ENCODE measurements around the gene PSMB7. TPM values are rescaled to one million over a fixed set of nuclear protein-coding genes. Genes with fewer than 3 reads are reported as not detected.

Gene PSMB7
- total RNA-seq, 3 donors from 2014 or later (not counting 1 experiment from before 2014, with no cell fraction given) = 75.6 to 75.9 (median 75.8) TPM

- H3K27ac ChIP-seq (ENCODE audit: low read length) = no peak overlapping the region
- TF ChIP-seq CTCF (IDR thresholded peaks at IDR 0.05) = no peak
Observed at GRCh38 chr9:124448019-124448418, 32.8 kb upstream of the PSMB7 start.

DNA sequence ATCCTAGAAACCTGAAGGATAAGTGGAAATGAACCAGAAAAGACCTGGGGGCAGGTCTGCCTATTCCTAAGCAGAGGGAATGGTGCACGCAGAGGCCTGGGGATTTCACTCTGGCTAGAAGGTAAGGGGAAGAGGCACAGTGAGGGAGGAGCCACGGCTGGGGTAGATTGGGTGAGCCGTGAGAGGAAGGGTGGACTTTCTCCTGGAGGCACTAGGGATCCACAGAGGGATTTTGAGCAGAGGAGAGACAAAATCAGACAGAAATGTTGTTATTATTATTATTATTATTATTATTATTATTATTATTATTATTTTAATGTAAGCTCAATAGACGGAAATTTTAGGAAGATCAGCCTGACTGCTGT, 32.0 kb upstream of the PSMB7 start:
- 60% methylated on average over 4 of the region's 4 CpGs for WGBS (ENCODE audit: insufficient coverage)
- H3K4me1 ChIP-seq (ENCODE audit: control insufficient read depth, insufficient read depth, low read length) = peaks cover 6% of the 10 kb centered on the region
- Mint-ChIP-seq H3K27me3 (ENCODE audit: low read depth in 2 of 2) (peaks cover 23 to 25% of the 10 kb centered on the region in 2 donors), H3K27ac (no peak overlapping the region), H3K9me3 (no peaks in the 10 kb centered on the region), H3K4me1 (no peaks in the 10 kb centered on the region), H3K4me3 (no peak overlapping the region), H3K36me3 (no peaks in the 10 kb centered on the region)
- no peak for TF ChIP-seq CTCF (IDR thresholded peaks at IDR 0.05)
- DNase-seq = no peak
- H3K27ac ChIP-seq (ENCODE audit: low read length) = no peak overlapping the region
- H3K27me3 ChIP-seq (ENCODE audit: control insufficient read depth, insufficient read depth, low read length) = peaks cover 5% of the 10 kb centered on the region
- ATAC-seq = no peak
- H3K9me3 ChIP-seq (ENCODE audit: control insufficient read depth, insufficient read depth, low read length) = no peaks in the 10 kb centered on the region
- H3K36me3 ChIP-seq (ENCODE audit: control insufficient read depth, insufficient read depth, low read length) = no peaks in the 10 kb centered on the region
- H3K4me3 ChIP-seq (ENCODE audit: low read length) = no peak overlapping the region
- intact Hi-C loops (cut with micrococcal nuclease) = no loop called here

More at GRCh38 chr9:124448019-124448418, 32.8 kb upstream of the PSMB7 start:
- Mint-ChIP-seq H3K9me3 (no peaks in the 10 kb centered on the region), H3K4me3 (no peak overlapping the region), H3K36me3 (no peaks in the 10 kb centered on the region), H3K4me1 (no peaks in the 10 kb centered on the region), H3K27me3 (ENCODE audit: low read depth in 2 of 2) (peaks cover 23 to 30% of the 10 kb centered on the region in 2 donors), H3K27ac (no peak overlapping the region)
- Histone ChIP-seq H3K36me3 (ENCODE audit: control insufficient read depth, insufficient read depth, low read length) (no peaks in the 10 kb centered on the region), H3K27me3 (ENCODE audit: control insufficient read depth, insufficient read depth, low read length) (peaks cover 6% of the 10 kb centered on the region), H3K4me1 (ENCODE audit: control insufficient read depth, insufficient read depth, low read length) (peaks cover 6% of the 10 kb centered on the region), H3K4me3 (ENCODE audit: low read length) (no peak overlapping the region), H3K9me3 (ENCODE audit: control insufficient read depth, insufficient read depth, low read length) (no peaks in the 10 kb centered on the region)
- ATAC-seq (no peak), DNase-seq (no peak)
- intact Hi-C loops (cut with micrococcal nuclease) = no loop called here
- 91% methylated on average over 7 of the region's 7 CpGs for WGBS (ENCODE audit: insufficient coverage)

DNA sequence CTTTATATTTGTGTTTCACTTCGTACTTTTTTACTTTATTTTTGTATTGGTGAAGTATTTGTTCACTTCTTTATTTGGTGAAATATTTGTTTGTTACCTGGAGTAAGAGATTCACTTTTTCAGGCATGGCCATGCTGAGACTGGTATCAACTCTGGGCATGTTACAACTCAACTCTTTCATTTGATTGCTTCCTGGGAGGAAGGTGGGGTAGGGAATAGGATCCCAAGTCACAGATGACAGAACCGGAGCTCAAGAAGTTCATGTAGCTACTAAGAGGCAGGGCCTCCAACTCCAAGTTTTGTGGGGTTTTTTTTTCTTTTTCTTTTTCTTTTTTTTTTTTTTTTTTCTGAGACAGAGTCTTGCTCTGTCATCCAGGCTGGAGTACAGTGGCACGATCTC, 28.9 kb upstream of the PSMB7 start:
- intact Hi-C loops (cut with micrococcal nuclease) = no loop called here
- no peaks in the 10 kb centered on the region for H3K9me3 ChIP-seq (ENCODE audit: control insufficient read depth, insufficient read depth, low read length)
- DNase-seq = no peak
- no peak for TF ChIP-seq CTCF (IDR thresholded peaks at IDR 0.05)
- Mint-ChIP-seq H3K27me3 (ENCODE audit: low read depth in 2 of 2) (peaks cover 17 to 33% of the 10 kb centered on the region in 2 donors), H3K9me3 (no peaks in the 10 kb centered on the region), H3K4me3 (no peak overlapping the region), H3K4me1 (no peaks in the 10 kb centered on the region), H3K36me3 (no peaks in the 10 kb centered on the region), H3K27ac (no peak overlapping the region)
- no peaks in the 10 kb centered on the region for H3K4me1 ChIP-seq (ENCODE audit: control insufficient read depth, insufficient read depth, low read length)
- H3K36me3 ChIP-seq (ENCODE audit: control insufficient read depth, insufficient read depth, low read length) = no peaks in the 10 kb centered on the region
- H3K27me3 ChIP-seq (ENCODE audit: control insufficient read depth, insufficient read depth, low read length) = no peaks in the 10 kb centered on the region
- no peak for ATAC-seq
- H3K27ac ChIP-seq (ENCODE audit: low read length) = no peak overlapping the region
- WGBS (ENCODE audit: insufficient coverage) = 90% methylated on average over 2 of the region's 3 CpGs
- no peak overlapping the region for H3K4me3 ChIP-seq (ENCODE audit: low read length)

DNA sequence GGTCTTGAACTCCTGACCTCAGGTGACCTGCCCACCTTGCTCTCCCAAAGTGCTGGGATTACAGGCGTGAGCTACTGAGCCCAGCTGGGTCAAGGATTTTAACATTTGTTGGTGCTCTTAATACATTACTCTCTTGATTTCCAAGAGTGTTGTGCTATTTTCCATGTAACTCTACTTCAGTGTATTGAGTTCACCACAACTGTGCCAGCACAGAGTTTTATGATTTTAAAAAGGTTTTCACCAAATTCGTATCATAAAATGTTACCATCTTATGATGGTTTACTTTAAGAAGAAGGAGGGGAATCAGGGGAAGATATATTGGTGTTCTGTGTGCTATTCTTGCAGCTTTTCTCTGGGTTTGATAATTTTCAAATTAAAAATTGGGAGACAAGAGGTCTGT, 28.4 kb upstream of the PSMB7 start:
- no peaks in the 10 kb centered on the region for H3K27me3 ChIP-seq (ENCODE audit: control insufficient read depth, insufficient read depth, low read length)
- no peaks in the 10 kb centered on the region for H3K4me1 ChIP-seq (ENCODE audit: control insufficient read depth, insufficient read depth, low read length)
- ATAC-seq = no peak
- Mint-ChIP-seq H3K36me3 (no peaks in the 10 kb centered on the region), H3K9me3 (no peaks in the 10 kb centered on the region), H3K4me3 (no peak overlapping the region), H3K4me1 (no peaks in the 10 kb centered on the region), H3K27ac (no peak overlapping the region), H3K27me3 (ENCODE audit: low read depth in 2 of 2) (peaks cover 16 to 32% of the 10 kb centered on the region in 2 donors)
- no peak for DNase-seq
- no peak for TF ChIP-seq CTCF (IDR thresholded peaks at IDR 0.05)
- 83% methylated on average over 2 of the region's 2 CpGs for WGBS (ENCODE audit: insufficient coverage)
- no peaks in the 10 kb centered on the region for H3K36me3 ChIP-seq (ENCODE audit: control insufficient read depth, insufficient read depth, low read length)
- no peak overlapping the region for H3K27ac ChIP-seq (ENCODE audit: low read length)
- no peaks in the 10 kb centered on the region for H3K9me3 ChIP-seq (ENCODE audit: control insufficient read depth, insufficient read depth, low read length)
- intact Hi-C loops (cut with micrococcal nuclease) = no loop called here
- no peak overlapping the region for H3K4me3 ChIP-seq (ENCODE audit: low read length)

All from natural killer cell (primary cell).